GM19463 (cell line): Measurements from ENCODE around the gene COL6A1.
"Not testable (repeated sequence)": the region's sequence is repeated elsewhere in the genome, so short reads cannot be mapped to it uniquely, and the experiment has no call there.

Experiments
- ATAC-seq: cut with Tn5 transposase; IDR thresholded peaks from one replicate; pipeline ENCODE4 v1.9.1; 2021; ENCODE audit warnings: mild to moderate bottlenecking, moderate library complexity; ENCODE audit not compliant: unreplicated experiment

The COL6A1 gene

DNA sequence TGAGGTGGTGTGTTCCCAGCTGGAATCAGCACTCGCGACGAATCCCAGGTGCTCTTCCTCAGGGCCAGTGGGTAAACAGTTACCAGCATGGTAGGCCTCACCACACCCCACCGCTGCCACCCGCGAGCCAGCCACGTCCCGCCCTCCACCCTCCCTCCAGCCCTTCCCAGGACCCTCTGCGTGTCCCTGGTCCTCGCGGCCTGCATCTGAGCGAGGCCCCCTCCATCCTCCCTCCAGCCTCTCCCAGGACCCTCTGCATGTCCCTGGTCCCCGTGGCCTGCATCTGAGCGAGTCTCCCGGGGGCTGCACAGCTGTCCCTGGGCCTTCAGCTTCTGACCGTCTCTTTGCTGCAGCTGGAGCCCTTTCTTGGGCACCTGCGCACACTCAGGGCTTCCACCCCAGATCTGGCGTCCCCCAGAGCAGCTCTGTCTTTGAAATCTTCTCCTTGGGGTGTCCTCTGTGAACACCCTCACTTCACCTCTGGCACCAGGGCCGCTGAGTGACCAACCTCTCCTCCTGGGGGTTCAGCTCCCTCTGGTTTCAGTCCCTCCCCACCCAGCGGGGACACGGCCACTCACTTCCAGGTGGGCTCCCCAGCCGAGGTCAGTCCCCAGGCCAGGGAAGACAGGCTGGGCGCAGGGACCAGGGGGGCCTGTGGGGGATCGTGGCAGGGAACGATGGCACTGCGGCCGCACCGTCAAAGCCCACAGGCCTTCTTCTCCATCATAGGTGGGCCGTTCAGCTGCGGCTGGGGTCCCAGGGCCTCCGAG, 58.5 kb downstream of the COL6A1 start:
- ATAC-seq = no peak

GRCh38 chr21:46040707-46041106, 59.1 kb downstream of the COL6A1 start:
- ATAC-seq = no peak

DNA sequence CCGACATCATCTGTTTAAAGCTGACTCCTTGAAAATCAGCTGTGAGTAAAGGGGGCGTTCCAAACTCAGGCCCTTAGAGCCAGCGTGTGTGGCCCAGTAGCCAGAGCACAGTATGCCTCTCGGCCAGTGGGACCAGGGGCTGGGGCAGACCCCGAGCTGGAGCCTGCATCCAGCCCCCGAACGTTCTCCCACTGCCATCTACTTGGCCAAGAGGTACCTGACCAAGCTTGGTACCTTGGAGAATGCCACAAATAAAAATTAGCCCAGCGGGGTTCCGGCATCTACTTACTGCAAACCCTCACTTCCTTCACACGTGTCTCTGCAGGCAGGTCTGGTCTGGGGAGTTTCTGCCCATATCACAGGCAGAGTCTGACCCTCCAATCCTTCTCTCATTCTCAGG, 59.6 kb downstream of the COL6A1 start:
- ATAC-seq = no peak

DNA sequence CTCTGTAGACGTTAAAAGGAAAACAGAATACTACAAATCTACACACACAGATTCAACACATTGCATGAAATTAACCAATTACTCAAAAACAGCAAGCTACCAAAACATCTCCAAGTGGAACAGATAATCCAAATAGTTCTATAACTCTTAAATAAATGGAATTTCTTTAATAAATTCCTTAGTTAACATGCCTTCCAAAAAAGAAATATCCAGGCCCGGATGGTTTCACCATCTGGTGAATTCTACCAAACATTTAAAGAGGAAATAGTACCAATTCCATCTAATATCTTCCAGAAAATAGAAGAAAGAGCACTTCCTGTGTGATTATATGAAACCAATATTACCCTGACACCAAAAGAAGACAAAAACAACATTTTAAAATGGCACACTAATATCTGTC, 63.6 kb downstream of the COL6A1 start:
- ATAC-seq = no peak

DNA sequence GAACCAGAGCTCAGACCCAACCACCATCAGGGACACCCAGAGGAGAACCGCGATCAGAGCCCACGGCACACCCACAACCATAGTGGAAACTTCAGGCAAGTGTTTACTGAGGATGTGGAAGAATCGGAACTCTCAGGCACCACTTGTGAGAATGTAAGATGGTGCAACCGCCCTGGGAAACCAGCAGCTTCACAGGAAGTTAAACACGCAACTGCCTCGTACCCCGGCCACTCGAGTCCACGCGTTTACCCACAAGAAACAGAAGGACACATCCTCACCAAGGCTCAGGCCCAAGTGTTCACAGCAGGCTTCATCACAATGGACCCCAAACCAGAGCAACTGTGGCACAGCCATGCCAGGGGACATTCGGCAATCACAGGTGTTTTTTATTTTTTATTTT, 64.9 kb downstream of the COL6A1 start:
- ATAC-seq = no peak

DNA sequence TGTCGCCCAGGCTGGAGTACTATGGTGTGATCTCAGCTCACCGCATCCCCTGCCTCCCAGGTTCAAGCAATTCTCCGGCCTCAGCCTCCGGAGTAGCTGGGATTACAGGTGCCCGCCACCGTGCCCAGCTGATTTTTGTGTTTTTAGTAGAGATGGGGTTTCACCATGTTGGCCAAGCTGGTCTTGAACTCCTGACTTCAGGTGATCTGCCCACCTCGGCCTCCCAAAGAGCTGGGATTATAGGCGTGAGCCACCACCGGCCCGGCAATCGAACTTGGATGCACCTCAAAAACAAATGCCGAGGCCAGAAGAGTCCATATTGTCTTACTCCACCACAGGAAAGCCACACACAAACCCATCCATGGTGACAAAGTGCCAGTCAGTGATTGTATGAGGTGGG, 65.3 kb downstream of the COL6A1 start:
- ATAC-seq = not testable (repeated sequence)

GRCh38 chr21:46048926-46049889, 67.6 kb downstream of the COL6A1 start:
- ATAC-seq = no peak

DNA sequence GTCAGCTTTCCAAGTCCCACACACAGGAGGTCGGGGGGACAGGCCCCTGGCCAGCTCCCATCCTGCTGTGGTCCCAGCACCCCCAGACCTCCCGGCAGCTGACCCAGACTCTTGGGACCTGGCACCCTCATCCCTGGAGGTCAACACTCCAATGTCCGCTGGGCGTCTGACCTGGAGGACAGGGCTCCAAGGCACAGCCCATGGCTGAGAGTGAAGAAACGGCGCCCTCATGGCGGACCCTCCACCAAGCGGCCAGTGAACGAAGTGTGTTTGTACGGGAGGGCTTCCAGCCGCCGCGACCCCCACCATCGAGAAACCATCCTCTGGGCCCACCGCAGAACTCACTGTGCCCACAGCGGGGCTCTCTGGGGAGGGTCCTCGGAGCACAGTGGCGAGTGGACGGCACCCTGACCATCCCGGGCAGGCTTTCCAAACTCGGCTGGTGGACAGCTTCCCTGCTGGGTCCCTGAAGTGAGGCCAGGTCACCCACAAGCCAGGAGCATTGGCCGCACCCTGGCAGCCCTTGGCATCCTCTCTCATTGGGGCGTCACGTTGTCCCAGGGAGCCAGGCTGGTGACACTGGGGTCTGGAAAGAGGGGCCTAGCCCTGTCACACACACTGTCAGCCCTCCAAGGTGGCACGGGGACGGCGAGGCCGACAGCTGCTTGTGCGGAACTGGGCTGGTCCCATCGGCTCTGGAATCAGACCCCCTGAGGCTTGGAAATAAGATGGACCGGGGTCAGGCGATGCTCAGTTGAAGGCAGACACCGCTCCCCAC, 68.5 kb downstream of the COL6A1 start:
- ATAC-seq = no peak

DNA sequence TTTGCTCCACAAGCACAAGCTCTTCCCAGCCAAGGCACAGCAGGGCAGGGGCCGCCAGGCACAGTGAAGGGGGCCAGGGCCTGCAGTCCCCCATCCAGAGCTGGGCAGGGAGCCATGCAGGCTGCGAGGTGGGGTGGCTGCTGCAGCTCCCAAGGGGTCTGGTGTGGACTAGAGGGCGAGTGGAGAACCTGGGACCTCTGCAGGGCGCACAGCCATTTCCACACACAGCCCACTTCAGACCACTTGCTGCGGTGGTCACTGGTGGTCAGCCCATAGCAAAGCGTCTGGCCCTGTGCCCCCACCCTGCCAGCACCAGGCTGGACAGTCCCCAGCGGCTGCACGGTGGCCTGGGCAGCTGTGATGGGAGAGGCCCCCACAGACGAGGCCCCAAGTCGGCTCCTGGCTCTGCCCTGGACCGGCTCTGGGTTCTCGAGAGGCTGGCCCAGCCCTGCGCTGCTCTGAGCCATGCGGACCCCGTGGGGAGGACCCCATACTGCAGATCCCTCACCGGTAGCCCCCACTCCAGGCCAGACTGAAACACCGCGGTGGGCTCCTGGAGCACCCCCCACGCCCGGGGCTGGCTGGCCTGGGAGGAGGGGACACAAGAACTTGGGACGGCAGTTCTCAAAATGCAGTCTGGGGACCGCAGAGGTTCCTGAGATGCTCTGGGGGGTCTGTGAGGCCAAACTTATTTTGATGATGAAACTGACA, 69.3 kb downstream of the COL6A1 start:
- no peak for ATAC-seq

GRCh38 chr21:46051379-46051770, 69.8 kb downstream of the COL6A1 start:
- ATAC-seq = no peak

GRCh38 chr21:46051821-46052675, 70.5 kb downstream of the COL6A1 start:
- ATAC-seq = no peak

- ATAC-seq = no peak
Observed at GRCh38 chr21:46052703-46053651, 71.4 kb downstream of the COL6A1 start.

GRCh38 chr21:46054031-46054430, 72.5 kb downstream of the COL6A1 start:
- ATAC-seq = no peak

DNA sequence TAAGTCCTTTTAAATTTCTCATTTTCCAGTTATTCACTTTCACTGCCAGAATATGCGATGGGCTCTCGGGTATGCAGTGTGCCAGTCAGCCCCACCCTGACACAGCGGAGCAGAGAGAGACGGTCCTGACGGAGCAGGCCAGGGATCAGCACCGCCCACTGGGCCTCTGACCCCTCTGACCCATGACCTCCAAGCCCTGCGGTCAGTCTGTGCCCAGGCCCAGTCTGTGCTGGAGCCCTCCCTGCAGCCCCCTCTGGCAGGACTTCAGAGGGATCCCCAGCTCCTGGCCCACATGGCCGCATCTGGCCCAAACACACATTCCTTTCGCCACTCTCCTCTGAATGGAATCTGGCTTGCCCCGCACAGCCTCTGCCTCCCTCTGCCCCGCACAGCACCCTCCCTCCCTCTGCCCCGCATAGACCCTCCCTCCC, 72.9 kb downstream of the COL6A1 start:
- no peak for ATAC-seq
